GM21576 (cell line): Measurements from ENCODE around the gene PDZD4.

Source experiments
- ATAC-seq: cut with Tn5 transposase; IDR thresholded peaks from one replicate; pipeline ENCODE4 v1.9.1; 2021; ENCODE audit warnings: mild to moderate bottlenecking, moderate library complexity; ENCODE audit not compliant: unreplicated experiment

PDZD4 gene, protein sequence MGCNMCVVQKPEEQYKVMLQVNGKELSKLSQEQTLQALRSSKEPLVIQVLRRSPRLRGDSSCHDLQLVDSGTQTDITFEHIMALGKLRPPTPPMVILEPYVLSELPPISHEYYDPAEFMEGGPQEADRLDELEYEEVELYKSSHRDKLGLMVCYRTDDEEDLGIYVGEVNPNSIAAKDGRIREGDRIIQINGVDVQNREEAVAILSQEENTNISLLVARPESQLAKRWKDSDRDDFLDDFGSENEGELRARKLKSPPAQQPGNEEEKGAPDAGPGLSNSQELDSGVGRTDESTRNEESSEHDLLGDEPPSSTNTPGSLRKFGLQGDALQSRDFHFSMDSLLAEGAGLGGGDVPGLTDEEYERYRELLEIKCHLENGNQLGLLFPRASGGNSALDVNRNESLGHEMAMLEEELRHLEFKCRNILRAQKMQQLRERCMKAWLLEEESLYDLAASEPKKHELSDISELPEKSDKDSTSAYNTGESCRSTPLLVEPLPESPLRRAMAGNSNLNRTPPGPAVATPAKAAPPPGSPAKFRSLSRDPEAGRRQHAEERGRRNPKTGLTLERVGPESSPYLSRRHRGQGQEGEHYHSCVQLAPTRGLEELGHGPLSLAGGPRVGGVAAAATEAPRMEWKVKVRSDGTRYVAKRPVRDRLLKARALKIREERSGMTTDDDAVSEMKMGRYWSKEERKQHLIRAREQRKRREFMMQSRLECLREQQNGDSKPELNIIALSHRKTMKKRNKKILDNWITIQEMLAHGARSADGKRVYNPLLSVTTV

DNA sequence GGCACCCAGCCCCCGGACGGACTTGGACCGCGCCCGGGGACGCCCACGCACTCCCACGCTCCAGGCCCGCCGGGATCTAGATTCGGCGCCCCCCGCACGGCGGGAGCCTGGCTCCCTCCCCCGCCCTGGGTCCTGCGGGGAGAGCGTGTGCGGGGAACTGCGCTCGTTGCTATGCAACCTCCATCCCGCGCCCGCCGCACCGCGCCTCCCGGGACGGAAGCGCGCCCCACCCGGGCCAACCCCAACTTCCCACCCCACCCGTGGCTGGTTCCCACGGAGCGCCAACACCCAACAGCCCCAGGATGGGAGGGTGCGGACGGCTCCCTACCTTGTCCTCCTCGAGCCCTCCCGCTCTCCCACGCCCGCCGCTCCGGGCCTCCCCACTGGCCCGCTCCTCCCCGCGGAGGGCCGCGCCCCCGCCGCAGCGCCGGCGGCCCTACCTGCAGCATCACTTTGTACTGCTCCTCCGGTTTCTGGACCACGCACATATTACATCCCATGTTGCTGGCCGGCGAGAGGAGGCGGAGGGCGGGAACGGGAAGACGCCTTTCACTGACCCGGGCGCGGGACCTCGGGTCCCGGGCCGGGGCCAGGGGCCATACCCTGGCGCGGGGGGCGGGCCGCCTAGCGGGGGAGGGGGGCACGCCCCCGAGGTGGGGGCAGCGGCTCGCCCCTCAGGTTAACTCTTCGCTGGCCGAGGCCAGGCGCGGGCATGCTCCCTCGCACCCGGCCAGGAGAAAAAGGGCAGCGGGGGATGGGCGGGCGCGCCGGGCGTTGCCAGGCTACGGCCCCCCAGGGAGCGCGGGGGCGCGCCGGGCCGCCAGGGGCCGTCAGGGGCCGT lies at the start of gene PDZD4:
Gene PDZD4 (minus strand): TSS at position 746 of the 841 bp plus-strand sequence. CDS start 246 bp downstream, at position 500.
- ATAC-seq: no peak

DNA sequence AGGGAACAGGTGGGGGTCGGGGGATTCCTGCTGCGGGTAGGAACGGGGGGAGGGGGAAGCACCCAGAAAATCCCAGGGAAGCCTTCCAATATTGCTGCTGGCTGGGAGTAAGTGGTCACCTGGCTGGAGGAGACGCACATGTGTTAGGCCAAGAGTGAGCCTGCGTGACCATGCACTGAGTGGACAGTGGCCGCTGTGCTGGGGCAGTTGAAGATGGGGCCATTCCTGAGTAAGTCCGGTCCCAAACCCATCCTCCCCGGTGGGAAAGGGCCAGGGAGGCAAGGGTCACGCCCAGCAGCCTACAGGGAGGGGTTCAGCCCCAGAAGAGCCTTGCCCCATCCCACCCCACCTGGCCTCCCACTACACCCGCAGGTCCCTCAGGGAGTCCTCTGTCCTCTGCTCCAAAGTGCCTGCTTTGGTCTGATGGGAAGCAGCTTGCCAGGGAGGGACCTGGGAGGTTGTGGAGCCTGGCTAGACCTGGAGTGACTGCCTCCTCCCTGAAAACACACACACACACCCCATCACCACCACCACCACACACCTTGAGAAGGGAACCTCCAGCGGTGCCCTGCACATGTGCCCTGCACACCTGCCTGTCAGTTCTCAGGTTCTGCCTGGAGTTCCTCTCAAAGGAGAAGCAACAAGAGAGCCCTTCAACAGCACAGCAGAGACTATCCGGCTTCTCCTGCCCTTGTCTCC lies 49.5 kb upstream of the PDZD4 start:
- ATAC-seq: no peak

DNA sequence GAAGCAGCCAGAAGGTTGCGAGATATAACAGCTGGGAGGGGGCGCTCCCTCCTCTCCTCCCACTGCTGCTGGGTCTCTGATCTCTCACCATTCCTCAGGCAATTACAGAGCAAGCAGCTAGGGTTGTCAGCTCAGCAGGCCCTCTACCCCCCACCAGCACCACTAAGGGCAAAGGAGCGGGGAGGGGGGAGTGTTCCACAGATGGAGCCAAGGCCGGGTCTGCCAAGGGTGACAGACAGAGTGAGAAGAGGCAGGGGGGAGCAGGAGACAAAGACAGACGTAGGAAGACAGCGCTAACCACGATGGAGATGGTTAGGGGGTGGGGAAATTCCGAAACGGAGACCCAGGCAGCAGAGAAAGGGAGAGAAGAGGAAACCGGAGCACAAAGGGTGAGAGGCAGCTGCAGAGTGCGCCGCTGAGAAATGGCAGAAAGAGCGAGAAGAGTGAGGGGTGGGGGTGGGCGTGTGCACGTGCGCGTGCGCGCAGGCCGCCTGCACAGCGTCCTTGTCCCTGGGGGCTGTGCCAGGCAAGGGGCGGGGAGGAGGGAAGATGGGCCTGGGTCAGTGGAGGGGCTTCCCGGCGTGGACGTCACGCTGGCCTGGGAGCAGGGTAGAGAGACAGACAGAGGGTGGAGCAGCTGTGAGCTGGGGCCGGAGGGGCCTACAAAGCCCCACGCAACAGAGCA lies 48.8 kb upstream of the PDZD4 start:
- ATAC-seq: no peak

DNA sequence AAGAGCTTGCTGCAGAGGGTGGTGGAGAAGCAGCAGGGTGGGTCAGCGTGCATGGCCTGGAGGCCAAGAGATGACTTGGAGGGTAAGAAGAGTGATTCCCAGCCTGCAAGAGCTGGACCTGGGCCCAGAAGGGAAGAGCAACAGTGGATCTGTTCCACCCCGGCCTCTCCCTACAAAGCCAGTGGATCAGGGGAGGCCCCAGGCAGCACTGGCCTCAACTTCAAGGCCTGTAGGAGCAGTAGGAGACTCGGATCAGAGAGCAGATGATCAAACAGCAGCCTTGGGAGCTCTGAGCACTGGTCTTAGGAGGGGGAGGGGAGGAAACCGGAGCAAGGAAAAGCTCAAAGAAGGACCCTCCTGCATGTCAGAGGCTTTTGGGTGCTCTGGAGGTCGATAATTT lies 48.0 kb upstream of the PDZD4 start:
- ATAC-seq: no peak

DNA sequence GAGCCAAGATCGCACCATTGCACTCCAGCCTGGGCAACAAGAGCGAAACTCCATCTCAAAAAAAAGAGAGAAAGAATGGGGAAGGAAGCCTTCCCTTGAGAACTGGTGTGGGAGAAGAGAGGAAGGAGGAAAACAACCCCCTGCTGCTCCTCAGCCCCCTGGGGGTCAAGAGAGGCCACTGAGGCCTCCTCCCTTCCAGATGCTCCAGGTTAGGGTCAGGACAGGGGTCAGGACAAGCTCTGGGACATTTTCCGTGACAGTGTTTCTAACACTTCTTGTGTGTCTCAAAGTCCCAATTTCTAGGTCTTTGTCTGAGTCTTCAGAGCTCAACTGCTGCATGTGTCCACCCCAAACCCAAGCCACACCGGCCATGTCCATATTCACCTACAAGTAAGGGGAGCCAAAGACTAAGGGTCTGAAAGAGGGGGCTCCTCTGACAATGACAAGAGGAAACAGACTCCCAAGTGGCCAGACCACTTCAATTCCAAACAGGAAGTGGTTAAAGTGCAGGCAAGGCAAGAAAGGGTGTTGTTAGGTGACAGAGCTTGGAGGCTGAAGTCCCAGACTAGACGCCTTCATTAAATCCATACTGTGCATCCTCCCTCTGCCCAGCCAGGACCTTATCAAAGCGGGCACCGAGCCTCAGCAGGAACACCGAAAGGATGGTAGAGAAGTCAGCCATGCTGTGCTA lies 47.4 kb upstream of the PDZD4 start:
- no peak for ATAC-seq

DNA sequence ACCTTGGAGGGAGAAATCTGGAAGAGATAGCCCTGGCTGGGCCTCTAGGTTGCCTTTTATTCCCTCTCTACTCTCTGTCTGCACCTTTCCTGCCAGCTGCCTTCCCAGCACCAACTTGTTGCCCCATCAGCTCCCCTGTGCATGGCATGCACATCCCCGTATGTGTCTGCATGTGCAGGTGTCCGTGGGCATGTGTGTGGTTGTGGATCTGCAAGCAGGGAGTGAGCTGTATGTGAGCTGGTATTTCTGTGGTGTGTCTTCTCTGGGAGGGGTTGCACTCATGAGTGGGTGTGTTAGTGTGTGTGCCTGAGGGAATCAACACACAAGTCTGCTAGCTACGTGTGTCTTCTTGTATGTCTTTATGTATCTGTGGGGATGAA lies 45.8 kb upstream of the PDZD4 start:
- no peak for ATAC-seq

DNA sequence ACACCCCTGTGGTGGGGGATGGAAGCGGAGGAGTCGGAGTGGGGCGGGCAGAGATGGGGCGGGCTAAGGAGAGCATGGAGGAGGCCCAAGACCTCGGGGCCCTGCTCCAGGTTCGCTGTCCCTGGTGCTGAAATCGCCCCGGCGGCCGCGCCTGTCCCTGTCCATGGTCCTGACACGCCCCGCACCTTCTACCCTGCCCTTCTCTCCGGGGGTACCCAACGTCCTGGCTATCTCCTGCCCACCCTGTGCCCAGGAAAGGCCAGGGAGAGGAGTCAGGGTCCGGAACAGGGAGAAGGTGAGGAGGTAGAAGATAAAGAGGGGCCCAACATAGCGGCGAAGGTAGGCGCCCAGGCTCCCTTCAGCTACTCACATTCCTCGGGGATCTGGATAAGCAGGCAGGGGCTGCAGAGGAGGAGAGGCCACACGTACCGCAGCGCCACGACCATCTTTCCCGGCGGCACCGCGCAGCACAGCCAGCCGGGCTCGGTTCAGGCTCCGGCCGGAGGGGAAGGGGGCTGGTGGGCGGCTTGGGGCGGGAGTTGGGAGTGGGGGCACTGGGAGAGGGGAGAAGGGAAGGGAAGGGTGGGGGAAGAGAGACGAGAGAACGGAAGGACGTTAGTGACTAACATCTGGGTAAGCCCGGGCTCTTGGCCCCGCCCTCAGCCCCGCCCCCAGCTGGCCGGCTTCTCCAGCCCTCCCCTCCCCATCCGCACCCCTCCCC lies 45.2 kb upstream of the PDZD4 start:
- ATAC-seq: no peak

DNA sequence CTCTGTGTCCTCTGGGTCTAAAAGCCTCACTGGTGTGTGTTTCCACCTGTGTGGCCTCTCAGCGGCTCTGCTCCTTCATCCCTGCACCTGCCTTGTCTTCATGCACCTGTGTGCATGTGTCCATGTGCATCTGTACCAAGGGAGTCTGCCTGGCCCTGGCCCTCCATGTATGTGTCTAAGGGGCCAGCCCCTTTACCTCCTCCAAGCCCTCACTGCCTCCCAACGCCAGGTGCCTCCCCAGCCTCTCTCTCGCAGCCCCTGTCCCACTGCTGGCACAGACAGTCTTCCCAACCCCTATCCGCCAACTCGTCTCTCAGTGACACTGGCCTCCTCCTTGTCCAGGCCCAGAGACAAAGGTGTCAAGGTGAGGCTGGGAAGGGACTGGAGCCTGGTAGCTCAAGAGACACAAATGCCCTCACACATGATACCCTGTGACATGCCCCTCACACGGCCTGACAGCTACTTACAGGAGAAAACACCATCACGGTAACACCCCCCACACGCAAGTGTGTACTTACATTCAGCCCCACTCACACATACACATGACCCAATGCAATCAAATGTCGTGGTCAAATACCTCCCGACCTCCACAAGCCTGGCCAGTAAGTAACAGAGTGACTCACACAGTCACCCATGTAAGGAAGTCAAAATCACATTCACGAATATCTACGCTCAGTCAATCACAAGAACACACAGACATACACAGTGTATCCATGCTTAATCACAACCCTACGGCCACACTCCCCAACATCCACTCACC lies 44.2 kb upstream of the PDZD4 start:
- ATAC-seq: no peak

DNA sequence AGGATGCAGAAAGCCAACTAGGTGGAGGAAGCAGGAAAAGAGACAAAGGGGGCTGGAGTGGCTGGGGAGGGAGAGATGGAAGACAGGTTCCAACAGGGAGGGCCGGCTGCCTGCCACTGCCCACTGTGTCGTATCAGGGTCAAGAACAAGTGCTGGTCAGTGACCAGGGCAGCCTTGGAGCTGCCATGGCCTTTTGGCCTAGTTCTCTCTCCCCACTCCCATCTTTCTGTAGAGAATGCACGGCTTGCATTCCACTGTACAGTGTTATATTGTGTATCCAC lies 43.7 kb upstream of the PDZD4 start:
- no peak for ATAC-seq

DNA sequence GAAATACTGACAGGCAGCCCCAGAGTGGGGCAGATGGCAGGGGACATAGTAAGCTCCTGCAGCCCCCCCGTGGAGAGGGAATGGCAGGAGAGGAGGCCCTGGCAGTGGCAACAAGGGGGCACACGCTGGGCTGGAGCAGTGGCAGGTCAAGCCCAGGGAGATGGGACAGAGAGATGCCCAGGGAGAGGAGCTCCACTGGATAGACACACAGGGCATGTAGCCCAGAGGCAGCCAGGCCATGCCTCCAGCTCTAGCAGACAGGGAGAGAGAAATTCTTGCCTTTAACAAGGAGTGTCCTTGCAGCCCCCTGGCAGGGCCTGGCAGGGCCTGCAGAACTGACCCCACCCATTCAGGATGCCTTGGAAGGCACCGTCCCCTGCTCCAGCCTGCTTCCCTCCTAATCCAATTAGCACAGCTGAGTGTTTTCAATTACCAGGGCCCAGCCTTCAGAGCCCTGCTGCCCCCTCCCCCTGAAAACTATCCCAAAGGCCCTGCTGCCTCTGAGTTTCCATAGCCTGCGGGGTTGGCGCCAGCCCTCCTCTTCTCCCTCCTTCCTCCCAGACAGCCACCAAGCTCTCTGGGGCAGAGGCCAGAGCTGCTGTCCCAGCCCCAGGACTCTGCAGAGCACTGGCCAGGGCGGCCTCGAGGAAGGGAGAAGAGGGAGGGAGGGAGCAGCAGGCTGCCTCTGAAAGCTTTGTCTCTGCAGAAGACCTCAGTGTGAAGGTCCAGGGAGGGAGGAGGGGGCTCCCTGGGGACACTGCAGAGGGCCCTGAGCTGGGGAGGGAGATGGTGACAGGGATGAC lies 43.1 kb upstream of the PDZD4 start:
- ATAC-seq: no peak

DNA sequence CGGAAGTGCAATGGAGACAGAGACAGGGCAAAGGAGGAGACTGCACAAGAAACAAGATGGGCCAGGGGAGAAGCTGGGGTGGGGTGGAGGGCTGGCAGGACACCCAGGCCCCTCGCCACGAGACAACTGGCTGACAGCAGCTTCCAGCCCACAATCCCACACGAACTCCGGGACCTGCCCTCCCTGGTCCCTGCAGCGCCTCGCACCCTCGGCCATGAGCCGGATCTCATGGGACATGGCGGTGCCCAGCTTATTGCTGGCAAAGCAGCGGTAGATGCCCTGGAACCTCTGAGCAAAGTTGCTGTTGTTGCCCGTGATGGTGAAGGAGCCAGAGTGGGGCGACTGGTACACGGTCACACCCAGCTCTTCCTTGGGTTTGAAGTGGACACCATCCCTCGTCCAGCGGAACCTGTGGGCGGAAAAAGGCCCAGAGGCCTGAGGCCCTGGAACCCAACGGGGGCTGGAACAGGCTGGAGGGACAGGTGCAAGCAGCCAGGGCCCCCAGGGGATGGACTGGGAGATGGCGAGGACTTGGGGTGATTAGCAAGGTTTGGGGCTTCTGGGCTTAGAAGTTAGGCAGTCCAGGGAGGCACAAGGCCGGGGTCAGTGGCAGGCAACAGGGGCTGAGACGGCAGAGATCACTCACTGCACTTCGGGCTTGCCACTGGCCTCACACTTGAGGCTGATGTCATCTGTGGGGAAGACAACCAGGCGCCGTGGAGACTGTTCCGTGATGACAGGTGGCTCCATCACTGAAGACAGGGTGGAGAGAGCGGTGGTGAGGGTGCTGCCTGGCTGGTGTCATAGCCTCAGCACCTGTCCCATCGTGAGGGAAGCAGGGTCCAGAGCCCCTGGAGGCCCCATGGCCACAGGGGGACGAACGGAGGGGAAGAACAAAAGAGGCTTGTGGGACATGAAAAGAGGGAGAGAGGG lies 41.9 kb upstream of the PDZD4 start:
- ATAC-seq: no peak

DNA sequence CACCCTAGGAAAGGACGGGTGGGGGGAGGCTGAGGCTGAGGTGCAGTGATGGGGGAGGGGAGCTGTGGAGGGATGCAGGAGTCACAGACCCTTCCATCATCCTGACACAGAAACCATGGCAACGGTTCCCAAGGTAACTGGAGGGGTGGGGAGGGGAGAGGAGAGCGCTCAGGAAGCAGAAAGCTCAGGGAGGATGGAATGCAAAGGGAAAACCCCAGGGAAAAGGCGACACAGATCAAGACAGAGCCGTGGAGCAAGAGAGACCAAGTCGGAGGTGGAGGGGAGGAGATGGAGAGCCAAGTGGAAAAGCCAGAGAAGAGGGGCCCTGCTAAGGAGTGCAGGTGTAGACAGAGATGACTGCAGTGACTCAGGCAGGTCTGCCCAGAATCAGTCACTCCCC lies 41.1 kb upstream of the PDZD4 start:
- no peak for ATAC-seq

DNA sequence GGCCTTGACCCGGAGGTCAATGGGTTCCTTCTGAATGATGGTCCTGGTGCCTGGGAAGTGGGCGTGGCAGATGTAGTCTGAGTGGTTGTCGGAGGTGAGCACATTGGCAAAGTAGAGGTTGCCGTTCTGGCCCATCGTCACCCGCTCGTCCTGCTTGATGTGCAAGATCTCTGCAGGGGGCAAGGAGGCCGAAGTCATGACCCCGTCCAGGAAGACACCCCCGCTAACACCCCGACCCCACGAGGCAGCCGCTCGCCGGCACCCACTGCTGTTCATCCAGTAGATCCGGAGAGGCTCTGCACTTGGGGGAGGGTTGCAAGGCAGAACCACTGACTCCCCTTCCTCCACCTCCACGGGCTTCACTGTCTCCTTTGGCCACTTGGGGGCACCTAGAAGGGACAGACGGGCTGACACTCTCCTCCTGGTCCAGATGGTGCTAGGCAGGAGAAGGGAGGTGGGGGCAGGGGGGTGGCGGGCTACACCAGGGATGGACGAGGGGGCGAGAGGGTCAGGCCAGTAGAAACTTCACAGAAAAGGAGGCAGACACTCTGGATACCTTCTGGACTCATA lies 40.5 kb upstream of the PDZD4 start:
- ATAC-seq: no peak

DNA sequence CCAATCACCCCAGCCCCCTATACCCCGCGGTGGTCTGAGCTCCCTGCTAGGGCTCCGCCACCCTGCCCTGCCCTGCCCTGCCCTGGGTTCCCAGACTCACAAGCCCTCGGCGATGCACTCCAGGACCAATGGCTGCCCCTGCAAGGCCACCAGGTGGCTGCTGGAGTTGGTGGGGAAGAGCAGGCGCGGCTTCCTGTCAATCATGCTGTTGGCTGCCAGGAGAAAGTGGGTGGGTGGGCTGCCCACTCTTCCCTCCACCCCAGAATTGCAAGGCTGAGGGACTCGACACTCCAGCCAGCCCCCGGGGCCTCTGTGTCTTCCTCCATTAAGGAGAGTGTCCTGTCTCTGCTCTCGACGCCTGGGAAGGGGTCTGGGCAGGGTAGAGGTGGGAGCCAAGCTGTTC lies 39.9 kb upstream of the PDZD4 start:
- ATAC-seq: no peak

DNA sequence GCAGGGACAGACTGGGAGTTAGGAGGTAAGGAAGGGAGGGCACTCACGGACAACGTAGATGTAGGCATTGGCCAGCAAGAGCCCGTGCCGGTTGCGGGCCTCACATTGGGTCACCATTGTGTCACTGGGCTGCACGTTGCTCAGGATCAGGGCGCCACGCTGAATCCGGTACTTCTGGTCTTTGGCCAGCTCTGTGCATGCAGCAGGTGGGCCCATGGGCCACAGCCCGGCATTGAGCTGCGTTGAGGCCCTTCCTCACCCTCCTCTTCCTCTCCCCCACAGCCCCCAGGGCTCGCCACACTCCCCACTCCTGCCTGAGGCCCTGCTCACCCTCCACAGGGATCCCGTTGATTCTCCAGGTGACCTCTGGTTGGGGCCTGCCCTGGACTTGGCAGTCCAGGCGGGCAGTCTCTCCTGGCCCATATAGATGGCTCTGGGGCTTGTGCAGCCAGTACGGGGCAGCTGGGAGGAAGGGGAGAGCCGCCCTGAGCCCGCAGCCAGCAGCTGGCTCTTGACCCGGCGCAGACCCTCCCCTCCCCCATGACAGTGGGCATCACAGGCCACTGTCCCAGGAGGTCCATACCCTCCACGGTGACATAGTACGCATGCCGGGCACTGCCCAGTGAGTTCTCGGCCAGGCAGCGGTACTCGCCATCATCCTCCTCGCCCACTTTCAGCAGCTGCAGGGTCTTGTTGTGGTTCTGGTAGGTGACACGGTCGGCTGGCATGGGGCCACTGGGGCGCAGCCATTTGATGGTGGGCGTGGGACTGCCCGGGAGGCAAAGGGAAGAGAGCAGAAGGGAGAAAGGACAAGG lies 39.3 kb upstream of the PDZD4 start:
- ATAC-seq: no peak
